HuH-7 (cell line): ENCODE results near the gene PHF3.
"Not testable (repeated sequence)": the region's sequence is repeated elsewhere in the genome, so short reads cannot be mapped to it uniquely, and the experiment has no call there.

Experiments used
- DNase-seq: peaks from one replicate; pipeline ENCODE4 v3.0.0; 2011; ENCODE audit warnings: low spot score

The PHF3 gene

GRCh38 chr6:63706630-63707029 lies 71.0 kb downstream of the PHF3 start:
- no peak for DNase-seq

- no peak for DNase-seq
Measured at GRCh38 chr6:63708631-63709030, 73.0 kb downstream of the PHF3 start.

- DNase-seq, result no peak
Measured at GRCh38 chr6:63709148-63709547, 73.5 kb downstream of the PHF3 start.

- no peak for DNase-seq
Measured at GRCh38 chr6:63713332-63713731, 77.7 kb downstream of the PHF3 start.

GRCh38 chr6:63714091-63714490 lies 78.5 kb downstream of the PHF3 start:
- no peak for DNase-seq

- no peak for DNase-seq
Measured at GRCh38 chr6:63716169-63716568, 80.6 kb downstream of the PHF3 start.

GRCh38 chr6:63721181-63721580 lies 85.6 kb downstream of the PHF3 start:
- no peak for DNase-seq

- no peak for DNase-seq
Measured at GRCh38 chr6:63724721-63725120, 89.1 kb downstream of the PHF3 start.

GRCh38 chr6:63730311-63730710 lies 94.7 kb downstream of the PHF3 start:
- DNase-seq, result no peak

- no peak for DNase-seq
Measured at GRCh38 chr6:63731930-63732329, 96.3 kb downstream of the PHF3 start.

- DNase-seq, result no peak
Measured at GRCh38 chr6:63732336-63732735, 96.7 kb downstream of the PHF3 start.

GRCh38 chr6:63734923-63735322 lies 99.3 kb downstream of the PHF3 start:
- DNase-seq, result no peak

GRCh38 chr6:63738190-63738589 lies 102.6 kb downstream of the PHF3 start:
- not testable (repeated sequence) for DNase-seq

- DNase-seq, result no peak
Measured at GRCh38 chr6:63739094-63739687, 103.6 kb downstream of the PHF3 start.

GRCh38 chr6:63740709-63741108 lies 105.1 kb downstream of the PHF3 start:
- no peak for DNase-seq

GRCh38 chr6:63742060-63742459 lies 106.5 kb downstream of the PHF3 start:
- DNase-seq, result no peak

- DNase-seq, result no peak
Measured at GRCh38 chr6:63743691-63744090, 108.1 kb downstream of the PHF3 start.

GRCh38 chr6:63744810-63745209 lies 109.2 kb downstream of the PHF3 start:
- DNase-seq, result no peak

- no peak for DNase-seq
Measured at GRCh38 chr6:63745784-63746183, 110.2 kb downstream of the PHF3 start.

- DNase-seq, result no peak
Measured at GRCh38 chr6:63750400-63750799, 114.8 kb downstream of the PHF3 start.

GRCh38 chr6:63757275-63757674 lies 121.7 kb downstream of the PHF3 start:
- not testable (repeated sequence) for DNase-seq

- no peak for DNase-seq
Measured at GRCh38 chr6:63757826-63758225, 122.2 kb downstream of the PHF3 start.

GRCh38 chr6:63759605-63760105 lies 124.1 kb downstream of the PHF3 start:
- DNase-seq, result no peak

GRCh38 chr6:63760199-63760598 lies 124.6 kb downstream of the PHF3 start:
- no peak for DNase-seq
